ENCODE measurements around the gene TRIM31. TPM values are rescaled to one million over a fixed set of nuclear protein-coding genes. Genes with fewer than 3 reads are reported as not detected.

The TRIM31 gene
- polyA plus RNA-seq, 1 of the 3 experiments (the other 2 are of a cell fraction), result not detected

- no peaks in the 10 kb centered on the region for H3K9me2 ChIP-seq
- TF ChIP-seq PBX3 (IDR thresholded peaks at IDR 0.05) (no peak), RAD21 (IDR thresholded peaks at IDR 0.05; ENCODE audit: low read length) (no peak), ZBTB33 (IDR thresholded peaks at IDR 0.05; ENCODE audit: borderline replicate concordance, low read depth) (no peak), EP300 (IDR thresholded peaks at IDR 0.05; ENCODE audit: borderline replicate concordance in 1 of 2, low read depth in 1 of 2, low read length in 1 of 2) (no peak), USF1 (IDR thresholded peaks at IDR 0.05; ENCODE audit: borderline replicate concordance, low read depth) (no peak), GABPA (IDR thresholded peaks at IDR 0.05; ENCODE audit: low read depth) (no peak), SMC3 (IDR thresholded peaks at IDR 0.05; ENCODE audit: low read depth, low read length) (no peak), GATA2 (CRISPR knock-in tag; IDR thresholded peaks at IDR 0.05) (no peak), POLR2AphosphoS5 (IDR thresholded peaks at IDR 0.05; ENCODE audit: low read depth, low read length) (no peak), USF2 (IDR thresholded peaks at IDR 0.05; ENCODE audit: borderline replicate concordance, low read depth, low read length) (no peak), EZH2phosphoT487 (IDR thresholded peaks at IDR 0.05; ENCODE audit: borderline replicate concordance, low read depth) (no peak)
Measured at GRCh38 chr6:30131947-30132497, 19.1 kb upstream of the TRIM31 start.

More at GRCh38 chr6:30131947-30132497, 19.1 kb upstream of the TRIM31 start:
- H3K4me3 ChIP-seq (ENCODE audit: low read depth in 2 of 2, low read length in 1 of 2), result no peak overlapping the region
- no peak overlapping the region for H3K4me2 ChIP-seq
- no peaks in the 10 kb centered on the region for H3K9me3 ChIP-seq
- WGBS (ENCODE audit: low lambda C conversion rate), result 0% methylated on average over 1 of the region's 2 CpGs
- H3K27ac ChIP-seq (ENCODE audit: low read depth in 2 of 2, low read length in 1 of 2), result no peak overlapping the region
- no peaks in the 10 kb centered on the region for H3K79me2 ChIP-seq (ENCODE audit: insufficient read depth)
- no peak for DNase-seq
- H3K27me3 ChIP-seq (ENCODE audit: insufficient read depth), result peaks cover 84% of the 10 kb centered on the region
- no peaks in the 10 kb centered on the region for H4K20me1 ChIP-seq (ENCODE audit: insufficient read depth)
- POLR2A ChIA-PET, result no interaction called here
- H2AFZ ChIP-seq (ENCODE audit: low read depth), result no peak overlapping the region
- H3K36me3 ChIP-seq (replicated peaks in 1 of 2; ENCODE audit: control insufficient read depth in 1 of 2, insufficient read depth in 2 of 2, low read length in 1 of 2), result no peaks in the 10 kb centered on the region
- CTCF ChIA-PET, result interaction anchor here (0.9 to 6.2 kb wide), 20 partner anchors 10 to 1609 kb away, joined by 3 to 207 read pairs (median 6); partner anchors contain the start of gene POLR1H
- no peak overlapping the region for H3K9ac ChIP-seq
- H3F3A ChIP-seq (replicated peaks; ENCODE audit: insufficient read depth), result no peaks in the 10 kb centered on the region
- H3K4me1 ChIP-seq (ENCODE audit: control insufficient read depth in 1 of 2, insufficient read depth in 2 of 2, low read depth in 1 of 2, low read length in 1 of 2), result no peaks in the 10 kb centered on the region
